NB4 (cell line): Measurements from ENCODE around the gene RBM10.

ENCODE experiments used
- DNase-seq: peaks from one replicate; pipeline ENCODE4 v3.0.0; 2010; ENCODE audit warnings: low read depth
- H3K4me3 ChIP-seq: one replicate; pipeline ENCODE4 v1.5.1; 2011; ENCODE audit warnings: mild to moderate bottlenecking, low read depth, low read length, moderate library complexity
- MYC ChIP-seq: IDR thresholded peaks from 2 replicates; pipeline ENCODE4 v1.6.1; 2011; ENCODE audit warnings: low read depth, low read length
- POLR2A ChIP-seq: IDR thresholded peaks from 2 replicates; pipeline ENCODE4 v1.6.1; 2011; ENCODE audit warnings: mild to moderate bottlenecking; ENCODE audit not compliant: insufficient read length; ENCODE audit errors: extremely low read depth
- TF ChIP-seq, protein P1 (sequence below): IDR thresholded peaks from one replicate; pipeline ENCODE4 v1.5.1; 2012; ENCODE audit warnings: low read depth, low read length
- TF ChIP-seq, protein P2 (sequence below): IDR thresholded peaks from 2 replicates; pipeline ENCODE4 v1.6.1; 2011; ENCODE audit warnings: low read depth, low read length

The RBM10 gene

DNA sequence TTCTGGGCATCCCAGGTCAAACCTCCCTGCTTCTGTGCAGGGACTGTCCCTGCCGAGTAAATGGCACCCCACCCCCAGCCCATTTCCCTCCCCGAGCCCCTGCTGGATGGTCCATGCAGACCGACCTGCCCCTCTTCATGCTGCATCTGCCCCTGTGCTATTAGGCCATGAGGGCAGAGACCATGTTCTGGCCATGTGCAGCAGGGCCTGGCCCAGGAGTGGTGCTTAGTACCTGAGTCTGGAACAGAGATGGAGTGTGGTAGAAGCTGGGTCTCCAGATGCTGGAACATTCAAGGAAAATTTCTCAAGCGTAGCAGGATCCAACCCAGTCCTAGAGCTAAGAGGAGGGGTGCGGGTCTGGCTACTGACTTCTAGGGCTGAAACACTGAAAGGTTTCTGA, 33.3 kb downstream of the RBM10 start:
- no peak overlapping the region for H3K4me3 ChIP-seq
- no peak for DNase-seq
- TF ChIP-seq, protein P1, sequence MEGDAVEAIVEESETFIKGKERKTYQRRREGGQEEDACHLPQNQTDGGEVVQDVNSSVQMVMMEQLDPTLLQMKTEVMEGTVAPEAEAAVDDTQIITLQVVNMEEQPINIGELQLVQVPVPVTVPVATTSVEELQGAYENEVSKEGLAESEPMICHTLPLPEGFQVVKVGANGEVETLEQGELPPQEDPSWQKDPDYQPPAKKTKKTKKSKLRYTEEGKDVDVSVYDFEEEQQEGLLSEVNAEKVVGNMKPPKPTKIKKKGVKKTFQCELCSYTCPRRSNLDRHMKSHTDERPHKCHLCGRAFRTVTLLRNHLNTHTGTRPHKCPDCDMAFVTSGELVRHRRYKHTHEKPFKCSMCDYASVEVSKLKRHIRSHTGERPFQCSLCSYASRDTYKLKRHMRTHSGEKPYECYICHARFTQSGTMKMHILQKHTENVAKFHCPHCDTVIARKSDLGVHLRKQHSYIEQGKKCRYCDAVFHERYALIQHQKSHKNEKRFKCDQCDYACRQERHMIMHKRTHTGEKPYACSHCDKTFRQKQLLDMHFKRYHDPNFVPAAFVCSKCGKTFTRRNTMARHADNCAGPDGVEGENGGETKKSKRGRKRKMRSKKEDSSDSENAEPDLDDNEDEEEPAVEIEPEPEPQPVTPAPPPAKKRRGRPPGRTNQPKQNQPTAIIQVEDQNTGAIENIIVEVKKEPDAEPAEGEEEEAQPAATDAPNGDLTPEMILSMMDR: no peak
- TF ChIP-seq POLR2A (no peak), MYC (no peak)
- TF ChIP-seq, protein P2, sequence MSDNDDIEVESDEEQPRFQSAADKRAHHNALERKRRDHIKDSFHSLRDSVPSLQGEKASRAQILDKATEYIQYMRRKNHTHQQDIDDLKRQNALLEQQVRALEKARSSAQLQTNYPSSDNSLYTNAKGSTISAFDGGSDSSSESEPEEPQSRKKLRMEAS: no peak

DNA sequence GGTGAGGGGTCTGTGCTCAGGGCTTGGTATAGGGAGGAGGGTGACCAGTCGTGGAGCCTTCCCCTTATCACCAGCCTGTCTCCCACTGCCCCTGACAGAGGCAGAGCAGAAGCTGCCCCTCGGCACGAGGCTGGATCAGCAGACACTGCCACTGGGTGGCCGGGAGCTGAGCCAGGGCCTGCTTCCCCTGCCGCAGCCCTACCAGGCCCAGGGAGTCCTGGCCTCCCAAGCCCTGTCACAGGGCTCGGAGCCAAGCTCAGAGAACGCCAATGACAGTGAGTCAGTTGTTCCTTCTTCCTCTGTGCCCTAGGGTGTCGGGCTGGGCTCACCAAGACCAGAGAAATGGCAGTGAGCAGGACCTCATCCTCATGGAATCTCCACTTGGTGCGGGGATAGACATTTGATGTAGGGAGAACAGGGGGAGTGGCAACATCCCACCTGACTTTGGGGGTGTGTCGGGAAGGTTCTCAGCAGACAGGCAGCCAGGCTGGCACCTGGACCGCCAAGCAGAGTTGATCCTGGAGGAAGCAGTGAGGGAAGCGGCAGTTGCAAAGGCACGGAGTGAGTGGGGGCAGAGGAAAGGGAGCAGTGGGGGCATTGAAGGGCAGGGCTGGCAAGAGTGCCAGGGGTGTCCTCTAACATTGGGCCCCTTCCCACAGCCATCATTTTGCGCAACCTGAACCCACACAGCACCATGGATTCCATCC, 34.4 kb downstream of the RBM10 start:
- no peak for TF ChIP-seq MYC
- no peak for TF ChIP-seq POLR2A
- TF ChIP-seq, protein P1: no peak
- TF ChIP-seq, protein P2: no peak
- no peak overlapping the region for H3K4me3 ChIP-seq
- DNase-seq: no peak

GRCh38 chrX:47179928-47180255, 34.9 kb downstream of the RBM10 start:
- DNase-seq: no peak
- H3K4me3 ChIP-seq: no peak overlapping the region
- TF ChIP-seq MYC: no peak
- TF ChIP-seq, protein P2: no peak
- TF ChIP-seq POLR2A: no peak
- TF ChIP-seq, protein P1: no peak

DNA sequence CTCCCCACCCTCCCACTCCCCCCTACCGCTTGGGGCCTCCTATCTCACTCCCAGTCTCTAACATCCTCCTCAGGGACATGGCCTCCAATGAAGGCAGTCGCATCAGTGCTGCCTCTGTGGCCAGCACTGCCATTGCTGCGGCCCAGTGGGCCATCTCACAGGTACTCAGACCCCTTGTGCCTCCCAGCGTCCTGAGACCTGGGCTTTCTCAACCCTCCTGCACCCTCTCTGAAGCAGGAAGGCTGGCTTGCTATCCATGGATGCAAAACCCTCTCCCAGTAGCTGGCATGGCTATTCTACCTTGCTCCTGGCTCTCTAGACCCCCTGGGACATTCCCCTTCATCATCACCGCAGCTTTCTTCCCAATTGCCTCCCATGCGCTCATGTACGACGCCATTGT, 35.3 kb downstream of the RBM10 start:
- DNase-seq: no peak
- H3K4me3 ChIP-seq: no peak overlapping the region
- TF ChIP-seq, protein P1: no peak
- TF ChIP-seq POLR2A: no peak
- TF ChIP-seq, protein P2: no peak
- no peak for TF ChIP-seq MYC

DNA sequence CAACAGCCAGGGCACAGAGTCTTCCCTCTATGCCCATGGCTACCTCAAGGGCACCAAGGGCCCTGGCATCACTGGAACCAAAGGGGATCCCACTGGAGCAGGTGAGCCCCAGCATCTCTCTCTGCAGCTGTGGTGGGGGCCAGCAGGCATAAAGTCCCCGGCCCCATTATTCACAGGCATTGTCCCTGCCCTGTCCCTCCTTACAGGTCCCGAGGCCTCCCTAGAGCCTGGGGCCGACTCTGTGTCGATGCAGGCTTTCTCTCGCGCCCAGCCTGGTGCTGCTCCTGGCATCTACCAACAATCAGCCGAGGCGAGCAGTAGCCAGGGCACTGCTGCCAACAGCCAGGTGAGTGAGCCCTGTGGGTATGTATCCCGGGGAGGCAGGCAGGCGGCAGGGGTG, 36.3 kb downstream of the RBM10 start:
- TF ChIP-seq MYC: no peak
- TF ChIP-seq POLR2A: no peak
- TF ChIP-seq, protein P2: no peak
- TF ChIP-seq, protein P1: no peak
- H3K4me3 ChIP-seq: no peak overlapping the region
- DNase-seq: no peak
